Activated T-helper 1 cell treated with Interleukin-2 at 50 U/mL for 16 hours (primary cell): ENCODE results near the gene AHNAK.

Experiments
- DNase-seq: peaks from one replicate; pipeline ENCODE4 v3.0.0-alpha.2; 2020; ENCODE audit warnings: low read depth

Gene AHNAK

GRCh38 chr11:62548545-62549335 lies 2.1 kb upstream of the AHNAK start:
- DNase-seq = no peak

DNA sequence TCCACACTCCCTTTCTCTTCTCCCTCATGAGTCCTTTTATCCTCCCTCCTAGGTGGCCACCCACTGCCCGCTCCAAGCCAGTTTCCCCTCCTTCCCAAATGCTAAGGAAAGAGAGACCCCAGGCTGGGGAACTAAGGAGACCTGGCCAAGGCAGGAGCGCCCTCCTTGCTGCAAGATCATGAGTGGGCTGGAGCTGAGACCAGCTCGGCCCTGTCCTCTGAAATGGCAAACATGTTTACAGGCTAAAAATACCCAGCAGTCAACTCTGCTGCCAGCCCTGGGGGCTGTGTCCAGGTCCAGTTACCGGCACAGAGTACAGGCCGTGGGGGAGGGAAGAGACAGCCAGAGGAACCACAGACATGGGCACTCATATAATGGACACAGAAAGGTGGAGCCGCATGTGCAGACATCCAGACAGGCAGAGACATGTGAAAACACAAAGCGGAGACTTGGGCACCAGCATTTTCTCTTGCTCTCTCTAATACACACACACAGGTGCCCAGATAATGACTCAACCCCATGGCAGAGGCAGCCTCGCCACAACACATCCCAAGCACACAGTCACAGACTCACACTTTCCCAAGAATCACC lies 1.2 kb upstream of the AHNAK start:
- no peak for DNase-seq

- DNase-seq = no peak
Measured at GRCh38 chr11:62546929-62547625, 471 bp upstream of the AHNAK start.

GRCh38 chr11:62545437-62546243 lies 966 bp downstream of the AHNAK start:
- DNase-seq = no peak

GRCh38 chr11:62544581-62545436 lies 1.8 kb downstream of the AHNAK start:
- no peak for DNase-seq

- DNase-seq = no peak
Measured at GRCh38 chr11:62543680-62544444, 2.7 kb downstream of the AHNAK start.

DNA sequence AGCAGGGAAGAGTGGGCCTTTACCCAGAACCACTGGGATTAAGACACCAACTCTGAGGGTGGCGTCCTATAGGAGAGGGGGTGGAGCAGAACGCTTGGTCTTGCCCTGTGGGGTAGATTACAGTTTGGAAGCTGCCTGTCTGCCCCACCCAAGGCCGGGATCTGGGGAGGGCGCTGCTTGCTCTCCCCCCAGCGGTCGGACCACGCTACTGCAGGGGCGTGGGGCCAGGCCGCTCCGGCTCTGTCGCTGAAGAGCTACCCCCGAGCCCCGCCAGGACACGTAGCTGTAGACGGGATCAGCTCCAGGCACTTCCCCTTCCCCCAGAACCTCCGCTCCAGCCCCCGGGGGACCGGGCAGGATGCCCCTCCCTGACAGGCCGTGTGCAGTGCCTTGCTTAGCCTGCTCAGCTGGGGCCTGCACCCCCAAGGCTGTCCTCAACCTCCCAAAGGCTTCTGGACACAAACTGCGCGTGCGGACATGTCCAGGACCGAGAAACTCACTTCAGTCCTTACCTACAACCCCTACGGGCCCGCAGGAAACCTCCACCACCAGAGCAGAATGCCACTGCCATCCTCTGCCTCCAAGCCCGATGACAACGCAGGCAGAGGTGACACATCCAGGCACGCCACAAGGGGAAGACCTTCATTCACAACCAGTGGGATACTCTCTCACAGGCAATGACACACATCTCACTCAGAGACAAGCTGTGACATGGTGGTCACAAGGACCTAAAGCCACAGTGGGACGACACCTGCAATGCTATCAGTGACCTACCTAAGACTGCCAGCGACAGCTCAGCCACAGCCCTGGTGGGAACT lies 3.6 kb downstream of the AHNAK start:
- no peak for DNase-seq

- no peak for DNase-seq
Measured at GRCh38 chr11:62542111-62542745, 4.4 kb downstream of the AHNAK start.

DNA sequence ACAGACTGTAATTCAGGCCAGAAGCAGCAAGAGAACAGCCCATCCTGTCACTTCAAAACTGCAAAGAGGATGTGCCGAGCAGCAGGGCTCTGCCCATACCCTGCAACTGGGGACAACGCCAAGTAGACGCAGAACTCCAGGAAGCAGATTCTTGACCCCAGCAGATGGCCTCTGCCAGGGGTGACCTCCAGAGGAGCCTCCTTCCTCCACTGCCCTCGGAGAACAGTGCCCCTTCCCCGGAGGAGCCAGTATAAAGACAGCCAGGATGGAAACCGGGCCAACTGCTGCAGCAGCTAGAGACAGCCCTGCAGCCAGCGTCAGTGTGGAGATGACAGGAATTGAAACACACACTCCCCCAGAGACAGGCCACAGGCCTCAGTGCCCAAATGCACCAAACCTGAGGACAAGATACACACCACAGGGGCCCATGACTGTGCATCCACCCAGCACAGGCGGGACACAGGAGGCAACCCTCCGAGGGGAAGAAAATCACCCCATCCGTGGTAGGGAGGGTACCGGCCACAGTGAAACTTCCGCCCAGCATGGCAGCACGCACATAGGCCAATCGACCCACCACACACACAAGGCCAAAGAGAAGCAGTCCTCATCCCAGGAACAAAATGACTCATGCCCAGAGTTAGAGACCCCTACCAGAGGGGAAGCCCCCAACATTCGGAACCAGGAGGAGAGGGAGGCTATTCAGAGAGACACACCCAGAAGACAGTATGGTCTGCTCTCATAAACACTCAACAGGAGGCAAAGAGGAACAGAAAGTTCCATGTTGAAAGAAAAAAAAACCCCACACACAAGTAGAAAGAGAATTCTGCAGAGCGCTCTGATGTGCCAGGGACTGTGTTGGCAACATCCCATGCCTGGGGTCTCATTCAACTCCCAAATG lies 5.6 kb downstream of the AHNAK start:
- no peak for DNase-seq

GRCh38 chr11:62539238-62539925 lies 7.2 kb downstream of the AHNAK start:
- no peak for DNase-seq

GRCh38 chr11:62538470-62539237 lies 8.0 kb downstream of the AHNAK start:
- no peak for DNase-seq

DNA sequence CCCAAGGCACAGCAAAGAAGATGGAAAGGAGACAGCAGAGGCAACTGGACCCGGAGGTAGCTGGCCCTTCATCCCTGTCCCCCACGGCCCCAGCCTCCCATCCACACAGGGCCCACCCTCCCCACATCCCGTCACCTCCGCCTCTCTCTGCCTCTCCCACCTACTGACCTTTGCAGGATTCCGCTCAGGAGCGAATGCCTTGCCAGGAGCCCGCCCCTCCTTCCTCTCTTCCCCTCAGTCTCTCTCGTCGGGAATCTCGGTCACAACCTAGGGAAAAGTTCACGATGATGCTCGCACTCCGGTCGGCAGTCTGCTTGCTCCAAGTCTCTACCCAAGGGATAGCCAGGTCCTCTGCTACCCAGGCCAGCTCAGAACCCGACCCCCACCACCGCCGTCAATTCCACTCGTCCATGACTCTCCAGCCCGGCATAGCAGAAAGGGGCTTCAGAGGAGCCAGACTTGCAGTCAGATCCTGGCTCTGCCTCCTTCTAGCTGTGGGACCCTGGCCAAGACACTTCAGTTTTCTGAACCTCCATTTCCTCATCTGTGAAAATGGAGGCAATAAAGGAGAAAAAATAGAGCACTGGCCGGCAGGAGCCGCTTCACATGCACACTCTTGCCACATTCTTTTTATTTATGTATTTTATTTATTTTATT lies 10.2 kb downstream of the AHNAK start:
- DNase-seq = no peak

GRCh38 chr11:62535802-62536201 lies 10.8 kb downstream of the AHNAK start:
- no peak for DNase-seq

GRCh38 chr11:62534779-62535545 lies 11.6 kb downstream of the AHNAK start:
- DNase-seq = no peak

DNA sequence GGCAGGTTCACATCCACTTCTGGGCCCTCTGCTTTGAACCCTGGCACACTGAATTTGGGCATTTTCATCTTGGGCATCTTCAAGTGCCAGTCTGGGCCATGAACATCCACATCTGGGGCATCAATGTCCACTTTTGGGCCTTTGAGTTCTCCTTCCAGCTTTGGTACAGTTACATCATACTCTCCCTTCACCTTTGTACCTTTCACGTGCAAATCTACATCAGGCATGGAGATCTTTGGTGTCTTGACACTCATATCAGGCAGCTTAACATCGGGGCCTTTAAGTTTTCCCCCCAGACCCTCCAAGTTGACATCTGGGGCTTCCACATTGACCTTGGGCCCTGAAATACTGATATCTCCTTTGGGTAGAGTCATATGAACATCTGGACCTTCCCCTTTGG lies 14.5 kb downstream of the AHNAK start:
- no peak for DNase-seq
